Fibroblast of skin of back (primary cell): ENCODE measurements around the gene FIBCD1.

Experiments used
- DNase-seq: peaks from one replicate; pipeline ENCODE4 v3.0.0-alpha.2; 2013

Gene FIBCD1

GRCh38 chr9:130874783-130875182, 64.3 kb downstream of the FIBCD1 start:
- no peak for DNase-seq

- DNase-seq = no peak
Observed at GRCh38 chr9:130873966-130874365, 65.1 kb downstream of the FIBCD1 start.

- DNase-seq = no peak
Observed at GRCh38 chr9:130872912-130873503, 66.0 kb downstream of the FIBCD1 start.

DNA sequence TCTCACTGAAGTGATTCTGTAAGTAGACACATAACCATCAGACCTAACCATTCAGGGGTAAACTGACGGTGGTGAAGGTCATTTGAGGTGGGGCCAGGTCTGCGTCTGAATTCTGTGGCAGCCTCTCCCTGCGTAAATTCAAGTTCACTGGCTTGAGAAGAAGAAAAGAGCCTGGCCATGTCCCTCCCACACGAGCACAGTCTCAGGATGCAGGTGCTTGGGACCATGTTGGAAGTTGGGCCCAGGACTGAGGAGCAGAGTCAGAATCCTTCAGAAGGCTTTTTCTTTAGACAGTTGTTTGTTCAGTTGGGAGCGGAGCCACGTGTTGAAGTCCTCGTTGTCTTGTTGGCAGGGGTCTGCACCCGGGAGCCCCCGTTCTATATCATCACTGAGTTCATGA, 66.5 kb downstream of the FIBCD1 start:
- no peak for DNase-seq

DNA sequence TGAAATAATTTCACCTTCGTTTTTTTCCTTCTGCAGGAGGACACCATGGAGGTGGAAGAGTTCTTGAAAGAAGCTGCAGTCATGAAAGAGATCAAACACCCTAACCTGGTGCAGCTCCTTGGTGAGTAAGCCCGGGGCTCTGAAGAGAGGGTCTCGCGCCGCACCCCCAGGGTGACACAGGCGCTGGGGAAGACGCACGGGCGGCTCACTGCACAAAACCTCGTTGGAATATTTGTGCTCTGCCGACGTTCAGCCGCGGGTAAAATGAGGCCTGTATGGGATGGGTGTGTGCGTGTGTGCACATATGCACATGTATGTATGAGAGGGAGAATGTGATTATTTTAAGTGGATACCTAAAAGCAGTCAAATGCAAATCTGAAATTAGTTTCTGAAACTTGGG, 67.0 kb downstream of the FIBCD1 start:
- DNase-seq = no peak

GRCh38 chr9:130871395-130872062, 67.5 kb downstream of the FIBCD1 start:
- no peak for DNase-seq

DNA sequence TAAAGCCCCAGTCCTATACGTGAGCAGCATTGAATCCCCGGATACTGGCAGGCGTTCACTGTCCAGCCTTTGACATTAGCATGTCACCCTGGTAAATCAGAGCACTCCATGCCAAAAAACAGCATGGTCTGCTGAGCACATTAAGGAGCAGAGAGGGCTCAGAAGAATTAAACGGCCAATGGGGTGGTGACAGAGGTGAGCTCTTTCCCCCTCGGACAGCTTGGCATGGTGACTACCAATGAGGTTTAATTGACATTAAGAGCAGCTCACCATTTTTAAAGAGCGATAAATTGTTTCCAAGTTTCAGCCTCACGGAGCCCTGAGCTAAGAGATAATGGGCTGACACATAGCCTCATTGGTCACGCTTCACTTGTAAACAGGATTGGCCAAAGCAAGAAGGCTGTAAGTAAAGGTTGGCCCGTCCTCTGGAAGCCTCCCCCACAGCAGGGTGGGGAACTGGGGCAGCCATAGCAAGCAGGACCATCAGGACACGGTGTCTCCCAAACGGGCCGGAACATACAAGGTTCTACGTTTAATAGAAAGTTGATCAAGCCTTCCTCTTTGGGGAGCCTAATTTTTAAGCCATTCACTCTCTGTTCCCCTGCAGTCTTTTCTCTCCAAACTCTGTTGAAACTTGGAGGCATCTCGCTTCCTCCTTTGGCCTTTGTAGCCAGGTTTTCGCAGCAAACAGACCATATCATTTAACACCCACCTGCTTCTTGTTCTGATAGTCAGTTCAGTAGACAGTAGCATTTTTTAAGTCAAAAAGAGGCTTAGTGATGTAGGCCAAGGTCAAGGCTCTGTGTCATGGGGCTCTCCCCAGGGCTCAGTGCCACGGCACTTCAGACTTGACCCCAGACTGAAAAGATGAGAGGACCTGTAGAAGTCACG, 68.3 kb downstream of the FIBCD1 start:
- DNase-seq = no peak

GRCh38 chr9:130869250-130869649, 69.8 kb downstream of the FIBCD1 start:
- DNase-seq = peak; percentile 25

- DNase-seq = no peak
Observed at GRCh38 chr9:130868230-130868629, 70.8 kb downstream of the FIBCD1 start.

- no peak for DNase-seq
Observed at GRCh38 chr9:130867556-130867955, 71.5 kb downstream of the FIBCD1 start.

GRCh38 chr9:130866474-130866965, 72.5 kb downstream of the FIBCD1 start:
- peak; percentile 90 for DNase-seq

- DNase-seq = no peak
Observed at GRCh38 chr9:130865921-130866320, 73.1 kb downstream of the FIBCD1 start.

DNA sequence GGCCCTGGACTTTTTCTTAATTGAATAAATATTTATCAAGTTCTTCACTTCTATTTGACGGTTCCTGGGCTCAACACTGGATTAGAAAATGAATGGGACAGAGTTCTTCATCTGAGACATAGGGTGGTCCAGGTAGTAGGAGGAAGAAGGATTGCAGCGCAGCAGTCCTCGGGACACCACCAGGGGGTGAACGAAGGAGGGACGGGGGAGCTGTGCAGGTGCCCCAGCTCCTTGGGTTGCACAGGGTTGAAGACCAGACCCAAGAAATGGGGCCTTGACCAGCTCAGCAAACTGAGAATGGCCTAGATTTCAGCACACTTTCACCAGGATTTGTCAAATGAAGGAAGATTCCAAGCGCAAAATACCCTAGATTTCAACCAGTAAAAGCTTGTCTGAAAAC, 74.5 kb downstream of the FIBCD1 start:
- DNase-seq = no peak

DNA sequence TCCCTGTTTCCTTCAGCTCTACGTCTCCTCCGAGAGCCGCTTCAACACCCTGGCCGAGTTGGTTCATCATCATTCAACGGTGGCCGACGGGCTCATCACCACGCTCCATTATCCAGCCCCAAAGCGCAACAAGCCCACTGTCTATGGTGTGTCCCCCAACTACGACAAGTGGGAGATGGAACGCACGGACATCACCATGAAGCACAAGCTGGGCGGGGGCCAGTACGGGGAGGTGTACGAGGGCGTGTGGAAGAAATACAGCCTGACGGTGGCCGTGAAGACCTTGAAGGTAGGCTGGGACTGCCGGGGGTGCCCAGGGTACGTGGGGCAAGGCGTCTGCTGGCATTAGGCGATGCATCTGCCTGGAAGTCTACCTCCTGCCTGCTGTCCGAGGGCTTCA, 76.3 kb downstream of the FIBCD1 start:
- no peak for DNase-seq

DNA sequence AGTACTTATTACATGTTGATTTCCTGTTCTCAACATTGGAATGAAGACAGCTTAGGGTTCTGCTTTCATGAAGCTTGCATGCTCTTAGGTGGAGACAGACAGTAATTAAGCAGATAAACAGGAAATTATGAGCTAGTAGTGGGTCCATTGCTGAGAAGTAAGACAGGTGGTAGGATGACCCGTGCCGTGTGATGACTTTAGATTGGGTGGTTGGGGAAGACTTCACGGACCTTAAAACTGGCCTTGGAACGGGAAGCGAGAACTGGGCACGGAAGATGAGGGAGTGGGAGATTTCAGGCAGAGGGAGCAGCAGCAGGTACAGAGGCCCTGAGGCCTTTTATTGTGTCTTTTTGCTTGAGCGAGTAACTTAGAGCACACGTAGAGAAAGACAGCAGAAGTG, 76.8 kb downstream of the FIBCD1 start:
- no peak for DNase-seq

- no peak for DNase-seq
Observed at GRCh38 chr9:130861372-130862180, 77.5 kb downstream of the FIBCD1 start.

- peak; percentile 99 for DNase-seq
Observed at GRCh38 chr9:130860458-130861316, 78.4 kb downstream of the FIBCD1 start.

GRCh38 chr9:130858739-130859705, 80.0 kb downstream of the FIBCD1 start:
- no peak for DNase-seq

GRCh38 chr9:130857864-130858738, 80.9 kb downstream of the FIBCD1 start:
- DNase-seq = peak; percentile 97
